GM20431 (cell line): ENCODE results near the gene INAVA.

Experiments used
- in situ Hi-C: fragments of 300-500 bp; cut with MseI, MboI; formaldehyde crosslinking; loops from one replicate; pipeline ENCODE4 v1.15.0; 2020; ENCODE audit warnings: low sequenced_read_pairs; ENCODE audit not compliant: unreplicated experiment

INAVA gene

GRCh38 chr1:200875416-200875815 is 19.3 kb upstream of the INAVA start:
- in situ Hi-C loops: no loop called here

DNA sequence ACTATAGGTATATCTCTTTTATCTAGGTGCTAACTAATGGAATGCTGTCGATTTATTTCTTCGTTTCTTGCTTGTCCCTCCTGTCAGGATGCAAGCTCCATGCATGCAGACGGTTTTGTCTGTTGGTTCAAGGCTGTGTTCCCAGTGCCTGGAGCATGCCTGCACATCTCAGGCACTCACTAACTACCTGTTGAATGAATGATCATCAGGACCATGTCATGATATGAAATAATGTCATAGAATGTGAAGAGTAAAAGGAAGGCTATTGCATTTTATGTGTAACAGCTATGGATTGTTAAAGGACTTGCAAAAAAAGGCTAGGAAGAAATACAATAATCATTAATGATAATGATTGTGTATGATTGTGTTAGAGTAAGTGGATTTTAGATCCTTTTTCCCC is 17.7 kb upstream of the INAVA start:
- in situ Hi-C loops: no loop called here

- in situ Hi-C loops: no loop called here
Measured at GRCh38 chr1:200877839-200878551, 16.7 kb upstream of the INAVA start.

DNA sequence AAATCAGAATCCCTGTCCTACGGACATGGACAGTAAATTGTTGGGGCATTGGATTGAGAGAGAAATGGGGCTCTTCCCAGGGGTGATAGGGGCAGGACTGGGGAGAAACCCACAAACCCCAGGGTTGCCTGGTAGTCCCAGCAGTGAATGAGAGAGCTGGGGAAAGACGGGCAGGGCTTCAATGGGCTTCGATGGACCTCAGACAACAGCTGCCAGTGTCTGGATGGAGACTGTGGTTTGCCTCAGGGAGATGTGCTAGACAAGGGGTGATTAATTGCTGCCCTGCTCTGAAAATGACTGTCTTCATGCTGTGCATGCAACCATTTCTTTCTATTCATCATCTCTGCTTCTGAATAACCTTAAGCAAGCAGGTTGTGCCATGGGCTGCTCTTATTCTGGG is 14.5 kb upstream of the INAVA start:
- in situ Hi-C loops: no loop called here

DNA sequence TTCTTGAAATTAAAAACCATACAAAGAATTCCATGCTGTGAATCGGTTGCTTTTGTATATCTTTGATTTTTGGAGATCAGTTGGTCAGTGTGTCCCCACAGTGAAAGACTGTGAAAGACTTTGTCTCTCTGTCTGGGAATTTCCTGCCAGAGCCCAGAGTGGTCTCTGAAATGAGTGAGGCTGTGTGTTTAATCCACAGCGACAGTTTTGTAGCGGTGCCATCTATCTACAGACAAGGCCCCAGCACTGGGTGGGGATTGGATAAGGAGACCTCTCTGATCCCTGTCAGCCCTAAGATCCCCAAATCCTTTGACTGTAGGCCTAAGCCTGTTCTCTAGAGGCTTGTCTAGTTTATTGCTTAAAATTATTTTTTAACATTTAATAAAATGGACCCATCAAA is 11.6 kb upstream of the INAVA start:
- in situ Hi-C loops: no loop called here

GRCh38 chr1:200885623-200886402 is 8.9 kb upstream of the INAVA start:
- in situ Hi-C loops: no loop called here

DNA sequence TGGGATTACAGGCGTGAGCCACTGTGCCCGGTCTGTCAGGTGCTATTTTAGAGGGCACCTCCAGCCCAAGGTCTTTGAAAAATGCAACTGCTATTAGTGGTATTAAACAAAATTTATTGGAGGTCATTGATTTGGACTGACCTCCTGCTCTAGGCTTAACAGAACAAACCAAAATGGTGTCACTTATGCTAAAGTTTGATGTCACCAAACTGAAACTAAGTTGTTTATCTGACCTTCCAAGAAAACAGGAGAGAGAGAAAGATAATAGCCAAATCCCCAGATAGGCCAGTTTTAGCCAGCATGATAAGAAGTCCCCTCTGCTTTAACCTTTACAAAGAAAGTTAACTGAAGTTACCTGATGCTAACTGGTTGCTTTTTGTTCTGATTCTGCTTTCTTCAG is 8.1 kb upstream of the INAVA start:
- in situ Hi-C loops: no loop called here

DNA sequence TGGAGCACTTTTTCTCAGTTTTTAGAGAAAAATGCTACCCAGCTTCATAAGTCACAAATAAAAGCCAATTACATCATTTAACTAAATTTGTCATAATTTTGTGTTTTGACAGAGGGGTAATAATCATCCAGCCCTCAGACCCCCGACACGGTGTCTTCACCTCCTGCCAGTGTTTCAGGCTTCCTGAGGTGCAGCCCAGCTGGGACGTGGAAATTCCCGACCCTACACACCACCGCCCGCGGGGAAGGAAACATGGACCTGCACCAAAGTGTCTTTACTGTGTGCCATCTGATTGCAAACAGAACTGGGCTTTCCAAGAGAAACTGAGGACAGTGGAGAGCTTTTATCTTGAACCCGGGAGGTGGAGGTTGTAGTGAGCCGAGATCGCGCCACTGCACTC is 7.7 kb upstream of the INAVA start:
- in situ Hi-C loops: no loop called here

DNA sequence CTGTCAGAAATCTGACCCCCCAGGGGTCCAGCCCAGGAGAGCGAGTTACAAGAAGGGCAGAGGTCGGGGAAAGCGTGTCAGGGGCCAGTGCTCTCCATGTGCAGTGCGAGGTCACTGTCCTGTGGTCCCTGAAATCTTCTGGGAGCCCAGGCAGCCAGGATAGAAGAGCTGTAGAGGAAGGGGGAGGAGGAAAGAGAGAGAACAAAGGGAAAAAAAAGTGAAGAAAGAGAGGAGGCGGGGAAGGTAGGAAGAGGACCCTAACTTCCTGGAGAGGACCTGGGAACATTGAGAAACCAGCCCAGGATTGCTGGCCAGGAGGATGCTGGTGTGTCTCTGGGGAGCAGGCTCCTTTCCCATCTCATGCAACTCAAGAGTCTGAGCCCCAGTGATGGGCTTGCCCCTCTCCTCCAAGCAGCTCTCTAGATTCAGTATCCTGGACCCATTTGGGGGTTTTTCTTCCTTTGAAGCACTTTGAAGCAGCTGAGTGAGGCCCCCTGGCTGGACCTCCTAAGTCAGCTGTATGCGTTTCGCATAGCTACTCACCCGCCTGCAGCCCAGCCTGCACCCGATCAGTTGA is 6.8 kb upstream of the INAVA start:
- in situ Hi-C loops: no loop called here

DNA sequence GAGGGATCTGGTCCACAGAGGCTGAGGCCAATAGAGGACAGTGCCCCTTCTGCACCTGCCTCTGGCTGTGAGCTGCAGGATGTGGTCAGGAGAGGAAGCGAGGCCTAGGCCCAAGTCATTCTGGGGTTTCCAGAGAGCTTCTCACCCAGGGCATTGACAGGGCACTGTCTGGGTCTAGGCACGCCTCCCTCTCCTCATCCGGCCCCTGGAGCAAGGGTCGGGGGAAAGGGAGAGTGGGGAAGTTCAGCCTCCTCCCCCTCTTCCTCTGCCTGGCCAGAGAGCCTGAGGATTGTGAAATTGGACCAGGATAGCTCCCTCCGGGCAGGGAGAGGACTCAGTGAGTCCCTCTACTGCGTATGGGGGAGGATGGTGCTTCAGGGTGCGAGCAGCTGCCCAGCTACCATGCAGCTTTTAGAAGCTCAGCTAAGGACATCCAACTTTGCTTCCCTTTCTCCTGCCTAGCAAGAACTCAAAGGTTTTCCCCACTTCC is 6.3 kb upstream of the INAVA start:
- in situ Hi-C loops: no loop called here

DNA sequence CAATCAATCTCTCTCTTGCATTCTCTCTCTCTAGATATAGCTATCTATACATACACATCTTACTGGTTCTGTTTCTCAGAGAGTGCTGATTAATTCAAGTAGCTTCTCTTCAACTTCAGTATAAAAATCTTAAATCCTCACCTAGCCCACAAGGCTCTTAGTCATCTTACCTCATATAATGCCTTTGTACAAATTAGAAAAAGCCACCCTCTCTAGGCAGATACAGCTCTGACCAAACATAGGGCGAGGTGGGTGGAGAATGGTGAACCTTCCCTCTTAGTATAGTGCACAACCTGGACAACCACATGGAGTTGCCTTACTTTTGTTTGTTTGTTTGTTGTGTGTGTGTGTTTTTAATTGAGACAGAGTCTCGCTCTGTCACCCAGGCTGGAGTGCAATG is 5.1 kb upstream of the INAVA start:
- in situ Hi-C loops: no loop called here

GRCh38 chr1:200890027-200890426 is 4.7 kb upstream of the INAVA start:
- in situ Hi-C loops: no loop called here

- in situ Hi-C loops: no loop called here
Measured at GRCh38 chr1:200890818-200891773, 3.6 kb upstream of the INAVA start.

DNA sequence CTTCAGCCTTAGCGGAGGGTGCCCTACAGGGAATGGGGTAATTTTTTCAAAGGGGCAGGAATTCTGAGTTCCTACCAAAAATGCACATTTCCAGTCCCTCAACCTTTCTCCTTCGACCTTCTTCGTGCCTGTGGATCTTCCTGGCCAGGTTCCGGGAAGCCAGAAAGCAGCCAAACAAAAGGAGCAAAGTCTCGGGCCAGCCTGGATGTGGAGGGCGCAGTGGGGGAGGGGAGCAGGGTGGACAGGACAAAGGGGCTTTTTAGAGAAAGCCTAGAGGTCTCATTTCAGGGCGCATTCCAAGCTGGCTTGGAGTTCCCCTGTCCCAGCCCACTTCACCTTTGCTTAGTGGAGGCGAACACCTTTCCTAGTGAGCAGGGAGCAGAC is 2.9 kb upstream of the INAVA start:
- in situ Hi-C loops: no loop called here

GRCh38 chr1:200892546-200892945 is 2.2 kb upstream of the INAVA start:
- in situ Hi-C loops: no loop called here

GRCh38 chr1:200892958-200893357 is 1.7 kb upstream of the INAVA start:
- in situ Hi-C loops: no loop called here

GRCh38 chr1:200893411-200893901 is 1.2 kb upstream of the INAVA start:
- in situ Hi-C loops: no loop called here

DNA sequence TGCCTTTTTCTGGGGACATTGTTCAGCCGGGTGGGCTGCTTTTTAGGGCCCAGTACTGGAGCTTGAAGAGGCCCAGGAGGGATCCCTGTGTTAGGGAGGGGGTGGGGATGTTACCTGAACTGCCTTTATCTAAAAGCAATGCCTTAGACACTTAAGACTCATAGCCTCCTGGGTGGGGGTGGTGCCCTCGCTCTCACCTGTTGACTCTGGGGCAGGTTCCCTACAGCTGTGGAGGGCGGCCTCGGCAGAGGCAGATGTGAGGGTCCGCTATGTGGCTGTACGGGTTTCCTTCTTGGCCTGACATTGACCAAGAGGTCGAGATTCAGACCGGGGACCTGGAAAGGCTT is 716 bp downstream of the INAVA start:
- in situ Hi-C loops: no loop called here

DNA sequence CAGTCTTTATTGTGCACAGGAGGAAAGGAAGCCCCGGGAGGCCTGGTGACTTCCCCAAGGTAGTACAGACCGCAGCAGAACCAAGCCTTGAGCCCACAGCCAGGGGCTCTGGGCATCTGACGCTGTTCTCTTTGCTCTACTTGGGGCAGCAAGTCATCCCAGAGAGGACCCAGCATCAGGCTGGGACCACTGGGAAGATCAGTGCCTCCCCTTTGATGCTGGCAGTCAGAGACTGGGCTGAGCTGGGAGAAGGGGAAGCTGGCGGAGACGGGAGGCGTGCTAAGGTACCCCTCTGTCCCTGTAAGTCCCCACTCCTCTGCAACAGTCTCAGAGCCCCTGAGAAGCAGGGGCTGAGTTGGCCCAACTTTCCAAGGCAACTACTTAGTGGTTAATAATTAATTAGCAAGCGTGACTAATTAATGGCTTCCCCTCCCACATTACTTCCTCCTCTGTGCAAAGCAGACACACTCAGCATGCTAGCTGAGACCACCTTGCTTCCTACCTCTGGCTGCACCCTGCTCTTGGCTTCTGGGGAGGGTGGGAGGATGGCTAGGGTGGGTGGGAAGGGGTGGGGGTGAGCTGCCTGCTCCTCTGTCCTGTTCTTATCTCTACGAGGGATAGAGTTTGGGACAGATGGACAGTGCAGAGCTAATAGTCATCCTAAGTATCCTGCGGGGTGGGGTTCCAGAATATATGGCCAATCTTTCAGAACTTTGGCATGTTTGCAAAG is 1.3 kb downstream of the INAVA start:
- in situ Hi-C loops: no loop called here
